DOHH2 (cell line): ENCODE data around the gene SH2D7.

Experiments used
- EZH2phosphoT487 ChIP-seq: fragments of 200-600 bp; sonication (generic); IDR thresholded peaks from 2 replicates; pipeline ENCODE4 v1.6.1; 2017; ENCODE audit warnings: borderline replicate concordance, mild to moderate bottlenecking, antibody characterized with exemption, low read length, moderate library complexity, mixed read lengths
- TF ChIP-seq, protein P1 (sequence below): fragments of 200-600 bp; sonication (generic); IDR thresholded peaks from one replicate; pipeline ENCODE4 v1.5.1; 2014; ENCODE audit warnings: antibody characterized with exemption, mild to moderate bottlenecking, low read depth, low read length; ENCODE audit not compliant: poor library complexity, severe bottlenecking

- TF ChIP-seq EZH2phosphoT487, result no peak
- TF ChIP-seq, protein P1, sequence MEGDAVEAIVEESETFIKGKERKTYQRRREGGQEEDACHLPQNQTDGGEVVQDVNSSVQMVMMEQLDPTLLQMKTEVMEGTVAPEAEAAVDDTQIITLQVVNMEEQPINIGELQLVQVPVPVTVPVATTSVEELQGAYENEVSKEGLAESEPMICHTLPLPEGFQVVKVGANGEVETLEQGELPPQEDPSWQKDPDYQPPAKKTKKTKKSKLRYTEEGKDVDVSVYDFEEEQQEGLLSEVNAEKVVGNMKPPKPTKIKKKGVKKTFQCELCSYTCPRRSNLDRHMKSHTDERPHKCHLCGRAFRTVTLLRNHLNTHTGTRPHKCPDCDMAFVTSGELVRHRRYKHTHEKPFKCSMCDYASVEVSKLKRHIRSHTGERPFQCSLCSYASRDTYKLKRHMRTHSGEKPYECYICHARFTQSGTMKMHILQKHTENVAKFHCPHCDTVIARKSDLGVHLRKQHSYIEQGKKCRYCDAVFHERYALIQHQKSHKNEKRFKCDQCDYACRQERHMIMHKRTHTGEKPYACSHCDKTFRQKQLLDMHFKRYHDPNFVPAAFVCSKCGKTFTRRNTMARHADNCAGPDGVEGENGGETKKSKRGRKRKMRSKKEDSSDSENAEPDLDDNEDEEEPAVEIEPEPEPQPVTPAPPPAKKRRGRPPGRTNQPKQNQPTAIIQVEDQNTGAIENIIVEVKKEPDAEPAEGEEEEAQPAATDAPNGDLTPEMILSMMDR, result no peak
Observed at GRCh38 chr15:78054966-78055365, 37.4 kb upstream of the SH2D7 start.
